LoVo (cell line): ENCODE results near the gene MSI2.

Experiments used
- DNase-seq: peaks from one replicate; pipeline ENCODE4 v3.0.0-alpha.2; 2016; ENCODE audit warnings: low spot score

Gene MSI2

GRCh38 chr17:57463103-57463885 is 207.0 kb downstream of the MSI2 start:
- no peak for DNase-seq

- DNase-seq = no peak
Observed at GRCh38 chr17:57464191-57464864, 208.0 kb downstream of the MSI2 start.

- DNase-seq = no peak
Observed at GRCh38 chr17:57465610-57466009, 209.3 kb downstream of the MSI2 start.

GRCh38 chr17:57466017-57466471 is 209.7 kb downstream of the MSI2 start:
- no peak for DNase-seq

- no peak for DNase-seq
Observed at GRCh38 chr17:57466521-57466920, 210.2 kb downstream of the MSI2 start.

GRCh38 chr17:57467226-57467625 is 210.9 kb downstream of the MSI2 start:
- DNase-seq = no peak

- DNase-seq = no peak
Observed at GRCh38 chr17:57467801-57468200, 211.5 kb downstream of the MSI2 start.

- no peak for DNase-seq
Observed at GRCh38 chr17:57468932-57469775, 212.8 kb downstream of the MSI2 start.

GRCh38 chr17:57470906-57471305 is 214.6 kb downstream of the MSI2 start:
- DNase-seq = no peak

GRCh38 chr17:57471868-57472368 is 215.6 kb downstream of the MSI2 start:
- DNase-seq = no peak

GRCh38 chr17:57475796-57476195 is 219.5 kb downstream of the MSI2 start:
- no peak for DNase-seq

GRCh38 chr17:57477522-57478362 is 221.4 kb downstream of the MSI2 start:
- no peak for DNase-seq

GRCh38 chr17:57478478-57479250 is 222.3 kb downstream of the MSI2 start:
- no peak for DNase-seq

GRCh38 chr17:57480438-57481196 is 224.3 kb downstream of the MSI2 start:
- DNase-seq = no peak

- DNase-seq = no peak
Observed at GRCh38 chr17:57481910-57482391, 225.6 kb downstream of the MSI2 start.

- no peak for DNase-seq
Observed at GRCh38 chr17:57482657-57483056, 226.3 kb downstream of the MSI2 start.

- no peak for DNase-seq
Observed at GRCh38 chr17:57484081-57484666, 227.9 kb downstream of the MSI2 start.

GRCh38 chr17:57484826-57485565 is 228.7 kb downstream of the MSI2 start:
- no peak for DNase-seq

- no peak for DNase-seq
Observed at GRCh38 chr17:57485566-57485865, 229.2 kb downstream of the MSI2 start.
